ENCODE results near the gene SREBF2.
A peak's percentile ranks its signal among the peaks of the same experiment; 100 is the strongest.

Gene SREBF2

GRCh38 chr22:41847300-41847699, 14.4 kb downstream of the SREBF2 start:
- peaks cover 98% of the 10 kb centered on the region for H3K79me2 ChIP-seq (ENCODE audit: insufficient read depth, low read length)
- no peaks in the 10 kb centered on the region for H3F3A ChIP-seq (ENCODE audit: low read depth)
- H3K4me1 ChIP-seq (ENCODE audit: insufficient read depth, low read length, poor library complexity, severe bottlenecking), result peaks cover 50% of the 10 kb centered on the region
- peak overlapping the region; percentile 76 for H3K4me2 ChIP-seq (ENCODE audit: low read depth, low read length, poor library complexity, severe bottlenecking)
- no peaks in the 10 kb centered on the region for H3K9me2 ChIP-seq (replicated peaks; ENCODE audit: low read depth, low read length)
- no peak overlapping the region for H2AFZ ChIP-seq (ENCODE audit: low read length)
- no peak overlapping the region for H3K4me3 ChIP-seq (ENCODE audit: low read length, poor library complexity, severe bottlenecking)
- H4K20me1 ChIP-seq (ENCODE audit: insufficient read depth, low read length, poor library complexity, severe bottlenecking), result peaks cover 81% of the 10 kb centered on the region
- peak overlapping the region; percentile 42 for H3K9ac ChIP-seq (ENCODE audit: low read depth, low read length, poor library complexity, severe bottlenecking)
- no peaks in the 10 kb centered on the region for H3K27me3 ChIP-seq (ENCODE audit: insufficient read depth, low read length, poor library complexity, severe bottlenecking)
- no peaks in the 10 kb centered on the region for H3K9me3 ChIP-seq (ENCODE audit: insufficient read depth, low read depth, low read length)
- H3K36me3 ChIP-seq (ENCODE audit: insufficient read depth, low read length), result peaks cover 11% of the 10 kb centered on the region; the same call in 1 of the 2 replicates
- TF ChIP-seq EZH2phosphoT487 (IDR thresholded peaks at IDR 0.05; ENCODE audit: borderline replicate concordance) (no peak), CTCF (conservative IDR thresholded peaks at IDR 0.05; ENCODE audit: low read length) (no peak)

- no peaks in the 10 kb centered on the region for H3F3A ChIP-seq (ENCODE audit: low read depth)
- H3K9ac ChIP-seq (ENCODE audit: low read depth, low read length, poor library complexity, severe bottlenecking), result no peak overlapping the region
- TF ChIP-seq EZH2phosphoT487 (IDR thresholded peaks at IDR 0.05; ENCODE audit: borderline replicate concordance), result no peak
- no peak for TF ChIP-seq CTCF (conservative IDR thresholded peaks at IDR 0.05; ENCODE audit: low read length)
Observed at GRCh38 chr22:41848468-41848867, 15.6 kb downstream of the SREBF2 start.

GRCh38 chr22:41856469-41856868, 23.6 kb downstream of the SREBF2 start:
- H3K4me3 ChIP-seq (ENCODE audit: low read length, poor library complexity, severe bottlenecking), result no peak overlapping the region
- H3K4me2 ChIP-seq (ENCODE audit: low read depth, low read length, poor library complexity, severe bottlenecking), result no peak overlapping the region
- no peaks in the 10 kb centered on the region for H3F3A ChIP-seq (ENCODE audit: low read depth)
- peaks cover 22% of the 10 kb centered on the region for H3K4me1 ChIP-seq (ENCODE audit: insufficient read depth, low read length, poor library complexity, severe bottlenecking)
- TF ChIP-seq EZH2phosphoT487 (IDR thresholded peaks at IDR 0.05; ENCODE audit: borderline replicate concordance) (no peak), CTCF (conservative IDR thresholded peaks at IDR 0.05; ENCODE audit: low read length) (no peak)
- no peaks in the 10 kb centered on the region for H3K27me3 ChIP-seq (ENCODE audit: insufficient read depth, low read length, poor library complexity, severe bottlenecking)
- H3K79me2 ChIP-seq (ENCODE audit: insufficient read depth, low read length), result peaks cover 100% of the 10 kb centered on the region
- H3K9me3 ChIP-seq (ENCODE audit: insufficient read depth, low read depth, low read length), result no peaks in the 10 kb centered on the region
- H4K20me1 ChIP-seq (ENCODE audit: insufficient read depth, low read length, poor library complexity, severe bottlenecking), result peaks cover 88% of the 10 kb centered on the region
- H3K9ac ChIP-seq (ENCODE audit: low read depth, low read length, poor library complexity, severe bottlenecking), result no peak overlapping the region
- H3K36me3 ChIP-seq (ENCODE audit: insufficient read depth, low read length), result peaks cover 9% of the 10 kb centered on the region; the same call in 1 of the 2 replicates
- H3K9me2 ChIP-seq (replicated peaks; ENCODE audit: low read depth, low read length), result no peaks in the 10 kb centered on the region
- H2AFZ ChIP-seq (ENCODE audit: low read length), result no peak overlapping the region

More at GRCh38 chr22:41848468-41848867, 15.6 kb downstream of the SREBF2 start:
- Histone ChIP-seq H3K4me2 (ENCODE audit: low read depth, low read length, poor library complexity, severe bottlenecking) (peak overlapping the region; percentile 14), H3K79me2 (ENCODE audit: insufficient read depth, low read length) (peaks cover 98% of the 10 kb centered on the region), H3K9me3 (ENCODE audit: insufficient read depth, low read depth, low read length) (no peaks in the 10 kb centered on the region), H3K4me1 (ENCODE audit: insufficient read depth, low read length, poor library complexity, severe bottlenecking) (peaks cover 42% of the 10 kb centered on the region), H3K4me3 (ENCODE audit: low read length, poor library complexity, severe bottlenecking) (no peak overlapping the region), H3K36me3 (ENCODE audit: insufficient read depth, low read length) (peaks cover 8% of the 10 kb centered on the region; the same call in 1 of the 2 replicates), H2AFZ (ENCODE audit: low read length) (no peak overlapping the region), H4K20me1 (ENCODE audit: insufficient read depth, low read length, poor library complexity, severe bottlenecking) (peaks cover 79% of the 10 kb centered on the region), H3K9me2 (replicated peaks; ENCODE audit: low read depth, low read length) (no peaks in the 10 kb centered on the region), H3K27me3 (ENCODE audit: insufficient read depth, low read length, poor library complexity, severe bottlenecking) (no peaks in the 10 kb centered on the region)

Data from Loucy (cell line).